Neural progenitor cell (in vitro differentiated cells): ENCODE measurements around the gene IQCC. TPM values are rescaled to one million over a fixed set of nuclear protein-coding genes. Genes with fewer than 3 reads are reported as not detected.

Experiments used
- DNase-seq: peaks from one replicate; pipeline ENCODE4 v3.0.0-alpha.2; 2016; ENCODE audit warnings: low spot score
- H2AFZ ChIP-seq: fragments of 200-600 bp; sonication (generic); replicated peaks from 2 replicates; pipeline ENCODE4 v1.6.1; 2016; ENCODE audit warnings: antibody characterized with exemption
- H3F3A ChIP-seq: fragments of 200-600 bp; sonication (generic); 2 replicates; pipeline ENCODE4 v1.6.1; 2016; ENCODE audit warnings: antibody characterized with exemption, low read depth
- H3K27ac ChIP-seq: fragments of 200-600 bp; sonication (generic); 2 replicates; pipeline ENCODE4 v1.5.1; 2016; ENCODE audit warnings: mild to moderate bottlenecking
- H3K27me3 ChIP-seq: fragments of 200-600 bp; sonication (generic); 2 replicates; pipeline ENCODE4 v1.6.1; 2016; ENCODE audit warnings: mild to moderate bottlenecking, moderate library complexity
- H3K36me3 ChIP-seq: fragments of 200-600 bp; sonication (generic); 2 replicates; pipeline ENCODE4 v1.5.1; 2016
- H3K4me1 ChIP-seq: fragments of 200-600 bp; sonication (generic); 2 replicates; pipeline ENCODE4 v1.6.1; 2016; ENCODE audit warnings: mixed run types
- H3K4me2 ChIP-seq: fragments of 200-600 bp; sonication (generic); 2 replicates; pipeline ENCODE4 v1.6.1; 2016
- H3K4me3 ChIP-seq: fragments of 200-600 bp; sonication (generic); 2 replicates; pipeline ENCODE4 v1.5.1; 2016
- H3K79me2 ChIP-seq: fragments of 200-600 bp; sonication (generic); 2 replicates; pipeline ENCODE4 v1.6.1; 2016; ENCODE audit warnings: low read depth
- H3K9ac ChIP-seq: fragments of 200-600 bp; sonication (generic); 2 replicates; pipeline ENCODE4 v1.6.1; 2016
- H3K9me3 ChIP-seq: fragments of 200-600 bp; sonication (generic); 2 replicates; pipeline ENCODE4 v1.5.1; 2016; ENCODE audit warnings: low read depth
- H4K20me1 ChIP-seq: fragments of 200-600 bp; sonication (generic); 2 replicates; pipeline ENCODE4 v1.6.1; 2016; ENCODE audit warnings: low read depth
- H3K27ac Mint-ChIP-seq: 3 replicates; pipeline ENCODE4 v1.8.0; 2021; ENCODE audit warnings: mixed read lengths
- H3K27me3 Mint-ChIP-seq: 2 replicates; pipeline ENCODE4 v1.8.0; 2022; ENCODE audit warnings: low read depth, mild to moderate bottlenecking, inconsistent platforms, moderate library complexity, mixed read lengths; ENCODE audit not compliant: insufficient read depth
- H3K36me3 Mint-ChIP-seq: 3 replicates; pipeline ENCODE4 v1.8.0; 2021; ENCODE audit warnings: mixed read lengths
- H3K4me1 Mint-ChIP-seq: 3 replicates; pipeline ENCODE4 v1.8.0; 2021; ENCODE audit warnings: mixed read lengths
- H3K4me3 Mint-ChIP-seq: 3 replicates; pipeline ENCODE4 v1.8.0; 2021; ENCODE audit warnings: mild to moderate bottlenecking, moderate library complexity, mixed read lengths
- H3K9me3 Mint-ChIP-seq: 3 replicates; pipeline ENCODE4 v1.8.0; 2020; ENCODE audit warnings: mixed read lengths
- CTCF ChIP-seq: fragments of 200-600 bp; sonication (generic); IDR thresholded peaks from 2 replicates; pipeline ENCODE4 v1.5.1; 2017; ENCODE audit warnings: antibody characterized with exemption, mild to moderate bottlenecking
- EZH2 ChIP-seq: fragments of 200-600 bp; sonication (generic); IDR thresholded peaks from 2 replicates; pipeline ENCODE4 v1.6.1; 2017; ENCODE audit warnings: antibody characterized with exemption, mild to moderate bottlenecking, moderate library complexity
- EZH2phosphoT487 ChIP-seq: fragments of 200-600 bp; sonication (generic); IDR thresholded peaks from 2 replicates; pipeline ENCODE4 v1.6.1; 2017; ENCODE audit warnings: antibody characterized with exemption
- total RNA-seq: library from RNA; depleted of rRNA; stranded (reverse); fragments of >200 nt; gene quantifications from 2 replicates; pipeline ENCODE4 v1.2.3, GENCODE V29; 2015; ENCODE audit warnings: low replicate concordance

IQCC gene
- total RNA-seq, 1 donor from 2014 or later = 5.8 TPM

GRCh38 chr1:32184650-32185049 lies 20.8 kb upstream of the IQCC start:
- Histone ChIP-seq H3K27ac (no peak overlapping the region), H3K9me3 (no peaks in the 10 kb centered on the region), H3K27me3 (no peaks in the 10 kb centered on the region), H3K4me2 (no peak overlapping the region), H3K9ac (no peak overlapping the region), H2AFZ (no peak overlapping the region), H3K36me3 (peaks cover 5% of the 10 kb centered on the region), H3K4me1 (peaks cover 10% of the 10 kb centered on the region), H4K20me1 (peaks cover 59% of the 10 kb centered on the region), H3K79me2 (peaks cover 81% of the 10 kb centered on the region), H3F3A (peaks cover 9% of the 10 kb centered on the region), H3K4me3 (no peak overlapping the region)
- Mint-ChIP-seq H3K4me1 (peaks cover 20% of the 10 kb centered on the region), H3K9me3 (no peaks in the 10 kb centered on the region), H3K36me3 (peaks cover 49% of the 10 kb centered on the region), H3K4me3 (no peak overlapping the region), H3K27ac (no peak overlapping the region), H3K27me3 (peaks cover 6% of the 10 kb centered on the region)
- no peak for DNase-seq
- TF ChIP-seq CTCF = no peak
- TF ChIP-seq EZH2 = no peak
- no peak for TF ChIP-seq EZH2phosphoT487

GRCh38 chr1:32186077-32186476 lies 19.4 kb upstream of the IQCC start:
- H3K27ac Mint-ChIP-seq = no peak overlapping the region
- no peak overlapping the region for H3K4me3 Mint-ChIP-seq

GRCh38 chr1:32186491-32186890 lies 19.0 kb upstream of the IQCC start:
- no peak for DNase-seq
- H3K4me1 Mint-ChIP-seq = peaks cover 6% of the 10 kb centered on the region
- TF ChIP-seq CTCF = no peak
- no peak for TF ChIP-seq EZH2phosphoT487
- no peak for TF ChIP-seq EZH2
- Histone ChIP-seq H3K9me3 (no peaks in the 10 kb centered on the region), H3K79me2 (peaks cover 64% of the 10 kb centered on the region), H3K4me3 (no peak overlapping the region), H2AFZ (no peak overlapping the region), H3F3A (no peaks in the 10 kb centered on the region), H3K36me3 (peaks cover 5% of the 10 kb centered on the region), H3K27ac (no peak overlapping the region), H3K27me3 (no peaks in the 10 kb centered on the region), H3K4me1 (no peaks in the 10 kb centered on the region), H4K20me1 (peaks cover 44% of the 10 kb centered on the region), H3K9ac (no peak overlapping the region), H3K4me2 (no peak overlapping the region)
- H3K9me3 Mint-ChIP-seq = no peaks in the 10 kb centered on the region
- H3K4me3 Mint-ChIP-seq = no peak overlapping the region
- peaks cover 49% of the 10 kb centered on the region for H3K36me3 Mint-ChIP-seq
- peaks cover 6% of the 10 kb centered on the region for H3K27me3 Mint-ChIP-seq
- no peak overlapping the region for H3K27ac Mint-ChIP-seq

More at GRCh38 chr1:32186077-32186476, 19.4 kb upstream of the IQCC start:
- no peaks in the 10 kb centered on the region for H3F3A ChIP-seq
- no peak for TF ChIP-seq EZH2phosphoT487
- TF ChIP-seq CTCF = no peak
- no peak for TF ChIP-seq EZH2
- no peak overlapping the region for H3K27ac ChIP-seq
- peak overlapping the region; percentile 16 for H3K9ac ChIP-seq
- Mint-ChIP-seq H3K36me3 (peaks cover 50% of the 10 kb centered on the region), H3K4me1 (peaks cover 10% of the 10 kb centered on the region), H3K27me3 (peaks cover 6% of the 10 kb centered on the region), H3K9me3 (no peaks in the 10 kb centered on the region)
- no peak overlapping the region for H2AFZ ChIP-seq
- no peak overlapping the region for H3K4me2 ChIP-seq
- H3K79me2 ChIP-seq = peaks cover 68% of the 10 kb centered on the region
- H3K4me1 ChIP-seq = peaks cover 2% of the 10 kb centered on the region
- no peaks in the 10 kb centered on the region for H3K27me3 ChIP-seq
- H3K9me3 ChIP-seq = no peaks in the 10 kb centered on the region
- H4K20me1 ChIP-seq = peaks cover 48% of the 10 kb centered on the region
- no peak overlapping the region for H3K4me3 ChIP-seq
- peaks cover 5% of the 10 kb centered on the region for H3K36me3 ChIP-seq
- DNase-seq = no peak
